M059J (cell line): ENCODE measurements around the gene VPS50. TPM values are rescaled to one million over a fixed set of nuclear protein-coding genes. Genes with fewer than 3 reads are reported as not detected.
"Not testable (repeated sequence)": the region's sequence is repeated elsewhere in the genome, so short reads cannot be mapped to it uniquely, and the experiment has no call there.

ENCODE experiments used
- DNase-seq: peaks from one replicate; pipeline ENCODE4 v3.0.0-alpha.2; 2012; ENCODE audit warnings: low read depth
- total RNA-seq: library from RNA; depleted of rRNA; stranded (reverse); fragments of >200 nt; shearing (Covaris generic); gene quantifications from 2 replicates; pipeline ENCODE4 v1.2.3, GENCODE V29; 2014

The VPS50 gene
- total RNA-seq, 1 experiment from 2014 or later = 24.5 TPM

- DNase-seq = no peak
These were observed 6.0 kb downstream of the VPS50 start for GRCh38 chr7:93238131-93238530.

- no peak for DNase-seq
These were observed 6.6 kb downstream of the VPS50 start for GRCh38 chr7:93238748-93239147.

DNA sequence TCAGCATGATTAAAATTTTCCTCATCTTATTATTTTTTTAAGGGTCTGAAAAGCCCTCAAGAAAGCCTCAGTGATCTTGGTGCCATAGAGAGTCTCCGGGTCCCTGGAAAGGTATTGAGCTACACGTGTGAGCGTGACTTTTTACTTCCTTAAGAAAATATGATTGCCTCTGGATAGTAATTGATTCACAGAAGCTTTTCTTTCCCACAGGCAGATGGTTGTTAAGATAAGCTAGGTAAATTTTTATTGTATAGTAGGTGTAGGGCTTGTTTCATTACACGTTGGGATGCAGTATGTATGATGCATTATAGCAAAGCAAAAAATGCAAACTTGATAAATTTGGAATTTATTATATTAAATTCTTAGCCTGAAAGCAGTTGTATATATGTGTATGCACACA is 7.7 kb downstream of the VPS50 start:
- DNase-seq = no peak

DNA sequence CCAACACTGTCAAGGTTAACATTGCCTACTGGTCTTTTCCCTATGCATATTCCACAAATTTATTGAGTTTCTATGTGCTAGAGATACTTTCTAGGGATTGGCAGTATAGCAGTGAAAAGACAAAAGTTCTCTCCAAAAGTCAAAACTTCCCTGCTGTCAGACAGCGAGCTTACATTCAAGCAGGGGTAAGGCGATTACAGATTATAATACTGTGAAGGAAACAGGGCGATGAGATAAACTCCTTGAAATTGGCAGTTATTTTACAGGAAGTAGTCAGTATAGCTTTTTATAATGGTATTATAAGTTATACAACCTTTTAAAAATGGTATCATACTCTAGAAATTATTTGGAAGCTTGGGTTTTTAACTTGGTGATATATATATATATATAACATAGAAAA is 9.9 kb downstream of the VPS50 start:
- DNase-seq = no peak

DNA sequence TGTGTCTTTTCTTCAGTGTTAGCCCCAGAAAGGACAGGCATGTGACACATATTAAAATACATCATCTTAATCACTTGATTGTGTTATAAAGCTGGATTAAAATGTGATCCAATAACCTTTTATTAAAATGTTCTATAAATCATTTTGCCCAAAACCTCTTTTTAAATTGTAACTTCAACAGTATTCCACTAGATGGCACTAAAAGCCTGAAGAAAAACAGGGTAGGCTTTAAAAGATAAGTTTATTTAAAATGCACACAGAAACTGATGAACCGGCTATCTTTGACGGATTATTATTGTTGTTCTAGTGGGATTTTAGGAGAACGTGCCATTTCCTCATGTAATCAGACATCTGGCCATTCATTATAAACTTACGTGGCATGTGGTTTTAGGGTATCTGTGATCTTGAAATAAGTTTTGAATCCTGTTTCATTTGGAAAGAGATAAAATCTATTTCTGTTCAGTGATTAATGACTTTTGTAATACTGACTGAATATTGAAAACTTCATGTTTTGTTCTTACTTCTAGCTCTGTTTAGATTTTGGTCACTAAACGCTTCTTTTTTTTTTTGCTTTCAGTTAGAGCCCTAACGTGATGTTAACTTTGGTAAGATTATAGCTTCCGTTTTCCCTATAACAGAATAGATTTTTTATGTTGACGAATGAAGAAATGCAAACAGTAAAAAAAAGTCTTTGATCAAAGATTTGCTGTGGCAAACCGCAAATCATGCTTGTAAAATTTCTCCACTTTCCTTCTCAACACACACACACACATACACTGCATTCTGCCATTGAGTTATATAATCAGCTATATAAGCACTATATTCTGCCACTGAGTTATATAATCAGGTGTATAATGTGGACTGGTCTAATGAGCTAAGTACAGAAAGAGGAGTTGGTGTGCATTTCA is 13.6 kb downstream of the VPS50 start:
- DNase-seq = peak; percentile 38

GRCh38 chr7:93249491-93250148 is 17.5 kb downstream of the VPS50 start:
- no peak for DNase-seq

GRCh38 chr7:93258661-93259060 is 26.5 kb downstream of the VPS50 start:
- DNase-seq = no peak

GRCh38 chr7:93262535-93262934 is 30.4 kb downstream of the VPS50 start:
- DNase-seq = no peak

GRCh38 chr7:93265220-93265619 is 33.1 kb downstream of the VPS50 start:
- no peak for DNase-seq

DNA sequence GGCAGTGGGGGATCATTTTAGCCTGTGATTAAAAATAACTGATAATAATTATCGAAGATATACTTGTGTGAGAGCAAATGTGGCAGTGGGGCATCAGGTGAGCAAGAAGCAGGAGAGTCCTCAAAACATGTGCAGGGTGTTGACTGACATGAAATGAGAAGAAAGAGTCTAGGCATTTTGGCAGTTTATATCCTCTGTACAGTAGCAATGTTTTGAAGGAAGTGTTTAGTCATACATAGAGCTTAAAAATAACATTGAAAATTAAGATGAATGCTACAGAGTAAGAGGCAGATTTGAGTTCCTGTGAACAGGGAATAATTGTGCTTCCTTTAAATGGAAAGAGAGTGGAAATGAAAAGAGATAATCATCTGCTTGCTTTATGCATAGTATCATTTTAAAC is 47.4 kb downstream of the VPS50 start:
- DNase-seq = peak; percentile 3

DNA sequence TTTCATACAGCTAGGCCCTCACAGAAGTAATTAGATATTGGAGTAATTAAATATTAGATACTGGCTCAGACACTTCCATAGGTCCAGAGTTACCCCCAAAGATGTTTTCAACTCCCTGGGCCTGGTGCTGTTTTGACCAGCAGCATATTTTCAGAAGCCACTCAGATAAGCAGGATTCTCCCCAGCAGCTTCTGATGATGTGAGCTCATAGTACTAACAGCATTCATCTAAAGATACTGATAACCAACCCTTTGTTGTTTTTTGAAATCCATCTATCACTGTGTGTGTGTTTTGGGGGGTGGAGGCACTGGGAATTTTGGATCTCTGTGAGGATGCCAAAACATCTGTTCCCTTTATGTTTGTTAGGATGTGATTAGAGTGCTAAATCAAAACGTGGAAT is 52.7 kb downstream of the VPS50 start:
- no peak for DNase-seq

- DNase-seq = no peak
These were observed 61.1 kb downstream of the VPS50 start for GRCh38 chr7:93293229-93293628.

- DNase-seq = no peak
These were observed 66.0 kb downstream of the VPS50 start for GRCh38 chr7:93298206-93298605.

- DNase-seq = no peak
These were observed 66.5 kb downstream of the VPS50 start for GRCh38 chr7:93298671-93299070.

DNA sequence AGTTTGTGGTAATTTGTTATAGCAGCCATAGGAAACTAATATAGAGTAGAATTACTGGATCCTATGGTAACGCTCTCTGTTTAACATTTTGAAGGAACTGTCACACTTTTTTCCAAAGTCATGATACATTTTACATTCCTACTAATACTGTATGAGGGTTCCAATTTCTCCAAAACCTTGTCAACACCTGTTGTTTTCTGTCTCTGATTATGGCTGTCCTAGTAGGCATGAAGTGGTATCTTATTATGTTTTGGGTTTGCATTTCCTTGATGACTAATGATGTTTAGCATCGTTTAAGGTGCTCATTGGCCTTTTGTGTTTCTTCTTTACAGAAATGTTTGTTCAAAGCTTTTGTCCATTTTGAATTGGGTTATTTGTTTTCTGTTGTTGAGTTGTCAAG is 69.6 kb downstream of the VPS50 start:
- DNase-seq = no peak

DNA sequence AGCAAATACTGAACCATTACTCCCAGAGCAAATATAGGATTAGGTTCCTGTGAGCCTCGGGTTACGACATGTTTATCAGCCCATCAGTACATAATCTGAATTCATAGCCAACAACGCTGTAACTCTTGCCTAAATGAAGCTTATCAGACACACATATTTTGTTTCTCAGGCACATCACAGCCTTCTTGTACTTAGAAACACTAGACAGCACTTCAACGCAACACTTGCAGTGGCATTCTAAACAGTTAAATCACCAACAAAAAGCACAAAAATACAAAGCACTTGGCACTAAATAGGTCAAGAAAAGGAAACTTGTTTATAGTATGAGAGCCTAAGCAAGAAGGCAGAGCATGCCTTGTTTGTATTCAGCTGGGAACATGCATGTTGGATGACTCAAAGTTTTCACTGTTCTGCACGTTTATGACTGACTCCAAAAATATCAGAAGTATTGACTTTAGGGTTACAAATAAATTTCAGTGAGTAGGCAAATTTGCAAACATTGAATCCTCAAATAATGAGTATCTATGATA is 75.0 kb downstream of the VPS50 start:
- DNase-seq = peak; percentile 64

DNA sequence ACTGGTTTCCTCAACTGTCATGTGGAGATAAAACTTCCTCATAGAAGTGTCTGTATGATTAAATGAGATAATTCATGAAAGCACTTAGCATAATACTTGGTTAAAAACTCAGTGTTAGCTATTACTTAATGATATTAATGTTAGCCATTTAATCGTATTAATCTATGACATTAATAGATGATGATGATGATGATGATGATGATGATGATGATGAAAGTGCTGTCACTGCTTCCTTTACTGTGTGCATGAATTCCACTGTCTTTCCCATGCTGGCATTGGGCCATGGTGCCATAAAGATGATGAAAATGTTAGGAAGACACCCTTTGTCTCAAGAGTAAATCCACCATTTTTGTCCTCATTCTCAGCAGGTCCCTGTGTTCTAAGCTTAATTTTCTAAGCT is 75.8 kb downstream of the VPS50 start:
- DNase-seq = no peak

DNA sequence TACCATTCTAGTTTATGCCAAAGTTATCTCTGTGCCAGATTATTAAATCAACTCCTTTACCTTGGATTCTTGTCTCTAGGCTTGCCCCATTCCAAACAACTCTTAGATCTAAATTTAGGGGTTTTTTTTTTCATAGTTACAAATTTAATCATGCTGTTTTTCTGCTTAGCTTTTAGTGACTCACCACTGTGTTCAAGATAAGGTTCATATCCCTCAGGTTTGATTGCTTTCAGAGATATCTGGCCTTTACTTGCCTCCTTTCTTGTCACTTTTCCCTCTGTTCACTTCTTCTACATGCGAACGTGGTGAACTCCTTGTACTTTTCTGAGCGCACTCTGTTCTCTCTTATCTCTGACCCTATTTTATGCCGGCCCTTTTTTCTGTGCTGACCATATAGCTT is 78.2 kb downstream of the VPS50 start:
- peak; percentile 54 for DNase-seq

- DNase-seq = no peak
These were observed 82.3 kb downstream of the VPS50 start for GRCh38 chr7:93314449-93314848.

GRCh38 chr7:93315896-93316295 is 83.7 kb downstream of the VPS50 start:
- peak; percentile 43 for DNase-seq

- no peak for DNase-seq
These were observed 84.6 kb downstream of the VPS50 start for GRCh38 chr7:93316730-93317129.

DNA sequence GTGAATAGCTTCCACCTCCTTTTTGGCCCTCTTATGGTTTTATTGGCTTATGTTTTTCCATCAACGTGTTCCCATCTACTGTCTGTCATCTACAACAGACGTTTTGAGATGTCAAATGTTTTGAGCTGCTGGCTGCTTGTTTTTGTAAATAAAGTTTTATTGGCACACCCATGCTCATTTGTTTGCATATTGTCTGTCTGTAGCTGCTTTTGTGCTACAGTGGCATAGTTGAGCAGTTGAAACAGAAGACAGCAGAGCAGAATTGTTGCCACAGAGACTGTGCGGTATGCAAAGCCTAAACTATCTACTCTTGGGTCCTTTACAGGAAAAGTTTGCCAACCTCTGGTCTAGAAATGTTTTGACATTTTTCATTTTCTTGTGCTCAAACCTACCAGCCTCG is 88.7 kb downstream of the VPS50 start:
- DNase-seq = no peak

DNA sequence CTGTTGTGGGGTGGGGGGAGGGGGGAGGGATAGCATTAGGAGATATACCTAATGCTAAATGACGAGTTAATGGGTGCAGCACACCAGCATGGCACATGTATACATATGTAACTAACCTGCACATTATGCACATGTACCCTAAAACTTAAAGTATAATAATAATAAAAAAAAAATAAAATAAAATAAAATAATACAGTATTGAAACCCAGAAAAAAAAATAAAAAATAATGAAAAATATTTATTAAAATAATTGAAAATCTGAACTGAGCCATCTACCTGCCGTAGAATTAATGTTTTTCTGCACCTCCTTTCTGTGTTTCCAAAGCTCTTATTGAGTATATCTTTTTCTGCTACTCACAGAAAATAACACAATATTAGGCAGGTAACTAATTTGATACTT is 94.1 kb downstream of the VPS50 start:
- DNase-seq = not testable (repeated sequence)
